HG02798 (cell line): ENCODE measurements around the gene SEMA4C.

Source experiments
- ATAC-seq: cut with Tn5 transposase; IDR thresholded peaks from one replicate; pipeline ENCODE4 v1.9.1; 2021; ENCODE audit warnings: mild to moderate bottlenecking; ENCODE audit not compliant: unreplicated experiment, poor library complexity

The SEMA4C gene

DNA sequence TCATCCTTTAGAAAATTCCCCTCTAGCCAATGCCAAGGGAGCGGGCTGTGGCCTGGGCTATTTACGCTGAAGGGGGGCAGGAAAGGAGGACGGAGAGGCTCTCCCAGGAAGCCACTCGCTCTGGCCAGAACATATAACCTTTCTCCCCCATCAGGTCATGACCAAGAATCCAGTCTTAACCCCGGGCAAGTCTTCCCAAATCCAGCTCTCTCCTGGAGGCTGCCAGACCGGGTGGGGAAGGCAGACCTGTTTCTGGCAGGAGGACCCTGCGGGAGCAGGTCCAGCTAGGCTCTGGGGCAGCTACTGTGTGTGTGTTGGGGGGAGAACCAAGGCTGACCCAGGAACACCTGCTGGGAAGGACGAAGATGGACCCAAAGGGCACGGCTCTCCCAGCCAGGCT, 13.4 kb upstream of the SEMA4C start:
- no peak for ATAC-seq

DNA sequence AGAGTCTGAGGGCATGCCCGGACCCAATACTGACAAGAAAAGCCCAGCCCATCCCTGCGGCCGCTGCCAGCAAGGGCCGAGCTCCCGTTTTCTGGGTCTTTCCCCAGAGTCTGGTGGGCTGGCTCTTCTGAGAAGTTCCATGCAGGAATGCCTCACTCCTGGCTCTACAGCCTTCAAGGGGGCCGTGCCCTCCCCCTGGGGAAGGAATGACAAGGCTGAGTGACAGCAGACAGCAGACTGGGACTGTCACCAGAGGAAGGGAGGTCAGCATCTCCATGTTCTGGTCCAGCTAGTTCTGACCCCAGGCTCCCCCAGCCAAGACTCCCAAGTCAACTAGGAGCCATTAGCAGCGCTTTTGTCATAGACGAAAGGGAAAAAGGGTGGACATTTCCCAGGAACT, 13.0 kb upstream of the SEMA4C start:
- ATAC-seq: no peak

GRCh38 chr2:96882230-96882629, 12.3 kb upstream of the SEMA4C start:
- ATAC-seq: no peak

GRCh38 chr2:96881349-96882195, 11.7 kb upstream of the SEMA4C start:
- ATAC-seq: no peak

DNA sequence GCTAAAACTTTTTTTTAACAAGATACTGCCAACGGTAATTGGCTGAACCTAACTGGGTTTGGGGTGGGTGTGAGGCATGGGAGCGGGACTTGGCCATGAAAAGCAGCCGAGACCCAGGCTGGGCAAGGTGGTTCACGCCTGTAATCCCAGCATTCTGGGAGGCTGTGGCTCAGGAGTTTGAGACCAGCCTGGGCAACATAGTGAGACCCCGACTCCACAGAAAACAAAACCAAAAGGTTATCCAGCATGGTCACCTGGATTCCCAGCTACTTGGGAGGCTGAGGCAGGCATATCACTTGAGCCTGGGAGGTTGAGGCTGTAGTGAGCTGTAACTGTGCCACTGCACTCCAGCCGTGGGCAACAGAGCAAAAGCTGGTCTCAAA, 11.0 kb upstream of the SEMA4C start:
- ATAC-seq: no peak

DNA sequence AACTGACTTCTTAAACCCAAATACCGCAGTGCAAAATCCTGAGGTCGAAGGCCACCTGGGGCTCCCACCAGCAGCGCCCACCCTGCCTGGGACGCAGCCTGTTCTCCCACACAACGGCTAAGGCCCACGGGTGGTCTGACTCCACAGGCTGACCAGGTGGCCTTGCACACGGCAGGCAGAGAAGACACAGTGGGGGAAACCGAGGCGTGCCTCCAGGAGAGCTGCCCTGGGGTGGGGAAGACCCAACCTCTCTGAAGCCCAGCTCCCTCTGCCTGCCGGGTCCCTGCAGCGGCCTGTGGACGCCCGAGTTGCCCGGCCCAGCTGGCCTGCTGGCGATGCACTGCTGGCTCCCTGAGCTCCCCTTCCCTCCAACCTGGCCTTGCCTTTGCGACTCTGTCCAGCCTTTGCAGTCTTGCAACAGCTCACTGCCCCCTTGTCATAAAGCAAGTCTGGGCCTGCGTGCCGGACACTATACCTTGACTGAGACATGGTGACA, 9.7 kb upstream of the SEMA4C start:
- ATAC-seq: no peak

DNA sequence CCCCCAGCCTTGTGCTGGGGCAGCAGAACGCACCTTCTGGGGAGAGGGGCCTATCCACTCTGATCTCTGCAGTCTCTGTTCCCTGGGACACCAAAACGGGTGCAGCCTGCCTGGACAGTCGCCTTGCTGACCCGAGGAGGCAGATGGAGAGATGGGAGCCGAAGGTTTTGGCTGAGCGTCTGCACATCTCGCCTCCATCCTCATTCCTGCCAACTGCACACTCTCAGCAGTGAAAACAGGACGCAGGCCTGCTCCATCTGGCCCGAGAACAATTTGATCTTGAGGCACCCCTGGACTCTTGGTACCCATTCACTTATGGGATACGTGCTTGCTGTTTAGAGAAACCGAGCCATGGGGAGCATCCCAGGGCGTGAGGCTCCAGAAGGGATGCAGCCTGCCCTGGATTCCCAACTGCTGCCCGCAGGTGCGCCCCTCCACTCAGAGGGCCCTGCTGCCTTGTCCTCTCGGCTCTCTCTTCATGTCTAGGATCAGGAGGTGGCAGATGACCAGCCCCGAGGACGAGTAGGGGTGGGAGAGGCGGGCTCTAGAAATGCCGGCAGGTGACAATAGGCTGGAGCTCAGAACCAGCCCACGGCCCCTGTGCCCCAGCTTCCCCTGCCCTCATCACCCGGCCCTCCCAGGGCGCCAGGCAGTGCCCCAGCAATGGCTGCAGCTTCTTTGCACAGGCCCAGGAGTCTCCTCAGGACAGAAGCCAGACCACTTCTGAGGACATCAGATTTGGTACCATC, 9.1 kb upstream of the SEMA4C start:
- ATAC-seq: no peak

DNA sequence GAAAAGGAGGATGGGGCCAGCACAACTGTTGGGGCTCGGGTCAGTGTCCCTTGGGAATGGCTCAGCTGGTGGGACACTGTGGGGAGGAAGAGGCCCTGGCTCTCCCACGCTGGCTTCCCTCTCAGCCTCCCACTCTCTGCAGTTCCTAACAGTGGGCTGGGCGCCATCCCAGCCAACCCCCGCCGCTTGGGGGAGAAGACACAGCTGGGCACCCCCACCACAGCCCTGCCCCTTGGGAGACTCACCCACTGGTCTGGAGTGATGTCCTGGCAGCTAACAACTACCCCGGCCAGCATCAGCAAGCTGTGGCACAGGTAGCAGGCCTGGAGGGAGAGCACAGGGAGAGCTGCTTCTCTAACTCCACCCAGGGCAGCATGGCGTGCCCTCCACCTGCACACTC, 8.3 kb upstream of the SEMA4C start:
- ATAC-seq: no peak

- no peak for ATAC-seq
These were observed 7.8 kb upstream of the SEMA4C start for GRCh38 chr2:96877631-96878092.

- ATAC-seq: no peak
These were observed 7.2 kb upstream of the SEMA4C start for GRCh38 chr2:96877042-96877451.

DNA sequence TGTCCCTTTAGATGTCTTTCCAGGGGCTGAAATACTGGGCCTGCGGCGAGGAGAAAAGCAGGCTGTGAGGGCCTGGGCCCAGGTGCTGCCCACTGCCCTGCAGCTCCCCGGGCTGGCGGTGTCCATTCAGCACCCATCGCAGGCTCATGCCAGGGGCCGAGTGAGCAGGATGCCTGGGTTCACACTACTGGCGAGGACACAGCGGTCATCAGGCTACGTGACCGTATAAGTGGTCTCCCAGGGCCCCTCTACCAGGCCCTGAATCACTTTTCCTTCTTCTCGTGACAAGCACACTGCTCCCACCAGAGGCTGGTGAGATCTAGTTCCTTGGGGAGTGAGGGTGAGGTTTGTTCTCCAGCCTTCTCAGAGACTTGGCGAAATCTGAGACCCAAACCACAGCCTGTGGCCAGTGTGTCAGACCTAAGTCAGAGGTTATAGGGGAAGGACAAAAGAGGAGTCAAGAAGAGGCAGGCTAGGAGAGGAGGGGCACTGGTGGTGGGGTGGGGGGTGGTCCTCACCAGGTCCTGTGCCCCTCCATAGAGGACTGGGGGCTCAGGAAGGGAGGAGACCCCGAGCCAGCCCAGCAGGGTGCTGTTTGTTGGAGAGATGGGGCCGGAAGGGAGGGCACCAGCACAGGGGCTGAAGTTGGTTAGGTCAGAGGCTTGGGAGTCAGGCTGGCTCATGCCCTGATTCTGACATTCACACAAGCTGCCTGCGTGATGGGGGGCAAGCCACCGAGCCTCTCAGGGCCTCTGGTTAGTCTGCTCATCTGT, 6.6 kb upstream of the SEMA4C start:
- ATAC-seq: no peak

DNA sequence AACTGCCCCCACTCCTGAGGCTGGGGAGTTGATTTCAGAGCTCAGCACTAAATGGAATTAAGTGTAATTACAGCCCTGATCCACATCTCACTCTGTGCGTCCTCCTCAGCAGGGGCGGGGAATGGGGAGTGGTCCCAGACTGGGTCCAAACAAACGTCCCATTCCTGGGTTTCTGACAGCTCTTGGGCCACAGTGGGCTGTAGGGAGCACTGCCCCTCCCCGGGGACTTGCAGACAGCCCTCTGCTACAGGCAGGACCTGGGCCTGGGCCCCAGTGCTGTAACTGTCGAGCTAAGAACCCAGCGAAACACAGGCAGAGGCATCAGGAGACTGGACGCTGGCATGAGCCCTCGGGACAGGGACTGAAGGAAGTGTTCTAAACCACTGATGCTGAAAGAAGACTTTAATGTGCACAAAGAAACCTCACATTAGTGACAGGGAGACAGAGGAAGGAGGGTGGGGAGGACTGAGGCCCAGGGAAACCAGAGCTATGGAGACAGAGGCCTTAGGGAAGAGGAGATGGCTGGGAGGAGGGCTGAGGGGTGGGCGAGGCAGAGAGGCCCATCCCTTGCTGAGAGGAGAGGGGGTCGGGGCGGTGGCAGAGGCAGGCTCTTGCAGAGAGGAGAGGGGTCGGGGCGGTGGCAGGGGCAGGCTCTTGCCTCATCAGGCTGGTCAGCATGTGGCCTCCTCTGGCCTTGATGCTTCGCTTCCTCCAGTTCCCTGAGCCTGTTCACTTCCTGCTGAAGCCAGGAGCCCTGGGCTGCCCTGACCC, 5.8 kb upstream of the SEMA4C start:
- no peak for ATAC-seq

DNA sequence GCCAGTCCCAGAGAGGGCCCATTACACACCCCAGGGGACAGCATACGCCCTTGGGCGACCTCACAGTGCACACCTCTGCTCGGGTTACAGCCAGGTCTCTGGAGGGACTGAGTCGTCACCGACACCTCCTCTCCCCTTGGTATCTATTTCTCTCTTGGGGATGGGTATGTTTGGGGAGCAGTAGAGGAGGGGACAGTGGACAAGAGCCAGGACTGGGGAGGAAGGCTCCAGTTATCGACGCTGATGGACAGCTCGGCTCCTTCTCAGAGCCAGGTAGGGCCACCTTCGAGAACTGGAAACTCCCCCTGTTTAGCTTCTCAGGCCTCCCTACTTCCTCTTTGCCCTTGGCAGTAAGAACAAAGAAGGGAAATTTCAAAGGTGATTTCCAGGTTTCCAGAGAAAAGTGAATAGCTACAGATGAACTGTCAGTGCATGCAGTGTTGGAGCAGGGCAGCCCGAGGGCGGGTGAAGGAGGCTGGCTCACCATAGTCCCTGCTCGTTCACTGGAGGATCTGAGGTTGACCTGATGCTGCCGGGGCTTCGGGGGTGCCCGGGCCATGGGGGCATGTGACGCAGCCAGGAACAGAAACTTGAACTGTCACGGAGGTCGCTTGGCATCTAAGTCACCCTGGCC, 4.4 kb upstream of the SEMA4C start:
- ATAC-seq: peak; percentile 47

DNA sequence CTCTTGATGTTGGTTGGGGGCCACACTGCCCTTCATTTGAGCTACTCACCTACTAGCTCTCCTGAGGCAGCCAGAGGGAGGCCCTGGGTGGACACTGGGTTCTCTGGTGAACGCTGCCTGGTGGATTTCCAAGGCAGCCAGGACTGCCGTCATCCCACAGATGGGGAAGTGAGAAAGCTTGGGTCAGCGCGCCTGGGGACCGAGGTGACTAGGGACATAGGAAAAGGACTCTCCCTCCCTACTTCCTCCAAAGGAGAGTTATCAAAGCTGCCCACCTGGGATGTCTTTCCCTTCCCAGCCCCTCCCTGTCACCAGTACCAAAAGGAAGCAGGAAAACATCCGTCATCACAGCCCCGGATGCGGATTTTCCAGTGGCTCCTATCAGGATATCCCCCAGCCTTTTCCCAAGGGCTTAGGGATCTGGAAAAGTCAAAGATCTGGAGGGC, 3.8 kb upstream of the SEMA4C start:
- ATAC-seq: no peak

DNA sequence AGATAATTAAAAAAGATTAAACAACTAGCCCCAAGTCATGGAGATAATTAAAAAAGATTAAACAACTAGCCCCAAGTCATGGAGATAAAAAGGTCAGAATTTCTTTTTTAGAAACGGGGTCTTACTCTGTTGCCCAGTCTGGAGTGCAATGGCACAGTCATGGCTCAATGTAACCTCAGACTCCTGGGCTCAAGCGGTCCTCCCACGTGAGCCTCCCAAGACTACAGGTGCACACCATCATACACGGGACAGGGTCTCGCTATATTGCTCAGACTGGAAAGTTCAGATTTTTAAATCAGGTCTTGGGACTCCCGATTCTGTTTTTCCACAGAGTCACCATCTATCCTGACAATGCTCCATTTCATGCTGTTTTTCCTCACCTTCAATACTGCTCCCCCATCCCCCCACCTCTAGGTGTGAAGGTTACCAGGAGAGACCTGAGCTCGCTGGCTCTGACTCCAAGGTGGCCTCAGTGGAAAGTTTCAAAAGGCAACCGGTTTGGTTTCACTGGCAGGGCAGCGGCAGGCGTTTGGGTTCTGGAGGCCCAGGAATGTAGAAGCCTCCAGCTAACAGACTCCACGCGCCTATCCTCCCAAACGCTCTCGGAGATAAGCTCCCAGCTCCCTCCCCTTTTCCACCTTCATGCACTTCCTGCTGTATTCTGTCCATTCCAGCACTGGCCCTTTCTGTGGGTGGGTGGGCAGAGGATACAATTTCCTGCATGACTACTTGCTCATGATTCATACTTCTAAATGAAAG, 2.9 kb upstream of the SEMA4C start:
- ATAC-seq: no peak

GRCh38 chr2:96870626-96871255, 861 bp upstream of the SEMA4C start:
- no peak for ATAC-seq

GRCh38 chr2:96869281-96869821, 529 bp downstream of the SEMA4C start:
- ATAC-seq: peak; percentile 7
